ENCODE measurements around the gene PIR. TPM values are rescaled to one million over a fixed set of nuclear protein-coding genes. Genes with fewer than 3 reads are reported as not detected.

The PIR gene
- total RNA-seq, 1 experiment from 2014 or later: 19.7 TPM

DNA sequence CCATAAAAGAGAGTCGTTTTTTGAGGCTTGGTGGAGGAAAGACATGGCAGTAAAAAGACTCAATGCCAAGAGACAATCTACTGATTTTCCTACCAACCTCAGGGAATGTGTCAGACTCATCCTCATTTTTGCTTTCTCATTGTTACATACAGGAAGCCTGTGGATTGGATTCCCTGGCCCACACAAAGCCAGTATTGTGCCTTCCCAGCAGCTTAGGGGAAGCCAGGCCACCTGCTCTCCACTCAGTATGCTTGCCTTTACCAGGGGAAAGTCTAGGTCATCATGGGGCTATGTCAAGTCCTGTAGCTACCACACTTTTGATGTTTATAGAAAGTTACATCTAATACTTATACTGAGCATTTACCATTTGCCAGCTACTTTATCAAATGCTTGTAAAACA is 18.4 kb upstream of the PIR start:
- CTCF ChIA-PET: no interaction called here
- POLR2A ChIA-PET: no interaction called here
- BruUV-seq (replicated peaks): no TSS peak
- Histone ChIP-seq H3K27me3 (ENCODE audit: control insufficient read depth, insufficient read depth, low read length) (no peaks in the 10 kb centered on the region), H3K4me3 (ENCODE audit: low read depth in 2 of 2, low read length in 2 of 2) (no peak overlapping the region), H3K27ac (ENCODE audit: low read length) (no peak overlapping the region), H3K4me1 (ENCODE audit: control insufficient read depth, insufficient read depth, low read length) (no peaks in the 10 kb centered on the region), H3K9me3 (ENCODE audit: control insufficient read depth, insufficient read depth, low read depth, low read length) (no peaks in the 10 kb centered on the region), H3K36me3 (ENCODE audit: control insufficient read depth, insufficient read depth, low read length) (no peaks in the 10 kb centered on the region)
- in situ Hi-C loops (cut with HindIII; ENCODE audit: low pct_unique_long_range_greater_than_20kb, low sequenced_read_pairs) (no loop called here), intact Hi-C loops (cut with micrococcal nuclease; ENCODE audit: unreplicated experiment) (no loop called here)
- no peak for TF ChIP-seq SIN3A (IDR thresholded peaks at IDR 0.05; ENCODE audit: borderline replicate concordance, insufficient read depth, low read depth, low read length)
- no peak for TF ChIP-seq POLR2AphosphoS5 (IDR thresholded peaks at IDR 0.05; ENCODE audit: low read depth, low read length)
- TF ChIP-seq, protein P1, sequence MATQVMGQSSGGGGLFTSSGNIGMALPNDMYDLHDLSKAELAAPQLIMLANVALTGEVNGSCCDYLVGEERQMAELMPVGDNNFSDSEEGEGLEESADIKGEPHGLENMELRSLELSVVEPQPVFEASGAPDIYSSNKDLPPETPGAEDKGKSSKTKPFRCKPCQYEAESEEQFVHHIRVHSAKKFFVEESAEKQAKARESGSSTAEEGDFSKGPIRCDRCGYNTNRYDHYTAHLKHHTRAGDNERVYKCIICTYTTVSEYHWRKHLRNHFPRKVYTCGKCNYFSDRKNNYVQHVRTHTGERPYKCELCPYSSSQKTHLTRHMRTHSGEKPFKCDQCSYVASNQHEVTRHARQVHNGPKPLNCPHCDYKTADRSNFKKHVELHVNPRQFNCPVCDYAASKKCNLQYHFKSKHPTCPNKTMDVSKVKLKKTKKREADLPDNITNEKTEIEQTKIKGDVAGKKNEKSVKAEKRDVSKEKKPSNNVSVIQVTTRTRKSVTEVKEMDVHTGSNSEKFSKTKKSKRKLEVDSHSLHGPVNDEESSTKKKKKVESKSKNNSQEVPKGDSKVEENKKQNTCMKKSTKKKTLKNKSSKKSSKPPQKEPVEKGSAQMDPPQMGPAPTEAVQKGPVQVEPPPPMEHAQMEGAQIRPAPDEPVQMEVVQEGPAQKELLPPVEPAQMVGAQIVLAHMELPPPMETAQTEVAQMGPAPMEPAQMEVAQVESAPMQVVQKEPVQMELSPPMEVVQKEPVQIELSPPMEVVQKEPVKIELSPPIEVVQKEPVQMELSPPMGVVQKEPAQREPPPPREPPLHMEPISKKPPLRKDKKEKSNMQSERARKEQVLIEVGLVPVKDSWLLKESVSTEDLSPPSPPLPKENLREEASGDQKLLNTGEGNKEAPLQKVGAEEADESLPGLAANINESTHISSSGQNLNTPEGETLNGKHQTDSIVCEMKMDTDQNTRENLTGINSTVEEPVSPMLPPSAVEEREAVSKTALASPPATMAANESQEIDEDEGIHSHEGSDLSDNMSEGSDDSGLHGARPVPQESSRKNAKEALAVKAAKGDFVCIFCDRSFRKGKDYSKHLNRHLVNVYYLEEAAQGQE (IDR thresholded peaks at IDR 0.05; ENCODE audit: insufficient read depth in 1 of 2, low read depth in 2 of 2, low read length in 1 of 2): no peak
- TF ChIP-seq CTCF (IDR thresholded peaks at IDR 0.05): no peak
- no peak for TF ChIP-seq TCF7L2 (IDR thresholded peaks at IDR 0.05; ENCODE audit: low read depth, low read length)
- DNase-seq (ENCODE audit: low read depth, low spot score): no peak
- no peak for ATAC-seq

DNA sequence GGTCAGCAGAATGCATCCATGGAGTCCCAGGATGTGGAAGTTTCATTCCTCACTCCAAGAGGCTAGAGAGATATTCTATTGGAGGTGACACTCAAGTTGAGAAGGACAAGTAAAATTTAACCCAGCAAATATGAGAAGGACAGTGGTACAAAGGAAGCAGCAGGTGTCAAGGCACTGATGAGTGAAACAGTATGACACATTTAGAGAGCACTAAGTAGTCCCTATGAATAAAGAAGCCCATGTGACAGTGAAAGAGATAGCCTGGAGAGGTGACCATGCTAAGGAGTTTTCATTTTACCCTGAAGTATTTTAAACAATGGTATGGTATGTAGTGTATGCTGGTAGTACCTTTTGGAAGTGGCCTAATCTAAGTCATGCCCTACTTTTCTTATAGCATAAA is 16.7 kb upstream of the PIR start:
- H3K9me3 ChIP-seq (ENCODE audit: control insufficient read depth, insufficient read depth, low read depth, low read length): no peaks in the 10 kb centered on the region
- ATAC-seq: no peak
- BruUV-seq (replicated peaks): no TSS peak
- ChIA-PET CTCF (no interaction called here), POLR2A (no interaction called here)
- no peak overlapping the region for H3K4me3 ChIP-seq (ENCODE audit: low read depth in 2 of 2, low read length in 2 of 2)
- intact Hi-C loops (cut with micrococcal nuclease; ENCODE audit: unreplicated experiment): no loop called here
- no peak overlapping the region for H3K27ac ChIP-seq (ENCODE audit: low read length)
- no peak for DNase-seq (ENCODE audit: low read depth, low spot score)
- H3K4me1 ChIP-seq (ENCODE audit: control insufficient read depth, insufficient read depth, low read length): no peaks in the 10 kb centered on the region
- no peaks in the 10 kb centered on the region for H3K36me3 ChIP-seq (ENCODE audit: control insufficient read depth, insufficient read depth, low read length)
- H3K27me3 ChIP-seq (ENCODE audit: control insufficient read depth, insufficient read depth, low read length): no peaks in the 10 kb centered on the region
- TF ChIP-seq TCF7L2 (IDR thresholded peaks at IDR 0.05; ENCODE audit: low read depth, low read length): no peak
- no peak for TF ChIP-seq CTCF (IDR thresholded peaks at IDR 0.05)
- in situ Hi-C loops (cut with HindIII; ENCODE audit: low pct_unique_long_range_greater_than_20kb, low sequenced_read_pairs): no loop called here

GRCh38 chrX:15507005-15507404 is 13.9 kb upstream of the PIR start:
- intact Hi-C loops (cut with micrococcal nuclease; ENCODE audit: unreplicated experiment): no loop called here
- no peak for TF ChIP-seq CTCF (IDR thresholded peaks at IDR 0.05)
- TF ChIP-seq SIN3A (IDR thresholded peaks at IDR 0.05; ENCODE audit: borderline replicate concordance, insufficient read depth, low read depth, low read length): no peak
- TF ChIP-seq POLR2AphosphoS5 (IDR thresholded peaks at IDR 0.05; ENCODE audit: low read depth, low read length): no peak
- no peak for TF ChIP-seq TCF7L2 (IDR thresholded peaks at IDR 0.05; ENCODE audit: low read depth, low read length)
- TF ChIP-seq, protein P1 (IDR thresholded peaks at IDR 0.05; ENCODE audit: insufficient read depth in 1 of 2, low read depth in 2 of 2, low read length in 1 of 2): no peak
- in situ Hi-C loops (cut with HindIII; ENCODE audit: low pct_unique_long_range_greater_than_20kb, low sequenced_read_pairs): no loop called here
- no peak for DNase-seq (ENCODE audit: low read depth, low spot score)
- CTCF ChIA-PET: no interaction called here
- H3K27ac ChIP-seq (ENCODE audit: low read length): no peak overlapping the region
- H3K4me3 ChIP-seq (ENCODE audit: low read depth in 2 of 2, low read length in 2 of 2): no peak overlapping the region
- no peaks in the 10 kb centered on the region for H3K4me1 ChIP-seq (ENCODE audit: control insufficient read depth, insufficient read depth, low read length)
- POLR2A ChIA-PET: no interaction called here
- BruUV-seq (replicated peaks): no TSS peak
- H3K36me3 ChIP-seq (ENCODE audit: control insufficient read depth, insufficient read depth, low read length): no peaks in the 10 kb centered on the region
- H3K9me3 ChIP-seq (ENCODE audit: control insufficient read depth, insufficient read depth, low read depth, low read length): no peaks in the 10 kb centered on the region
- ATAC-seq: no peak
- H3K27me3 ChIP-seq (ENCODE audit: control insufficient read depth, insufficient read depth, low read length): no peaks in the 10 kb centered on the region

Measured in Panc1 (cell line).